ENCODE measurements around the gene WDR4. TPM values are rescaled to one million over a fixed set of nuclear protein-coding genes. Genes with fewer than 3 reads are reported as not detected.

Gene WDR4
- total and polyA plus RNA-seq, 2 experiments from 2014 or later, result 22.5 to 50.2 TPM

GRCh38 chr21:42863504-42863870 is 15.9 kb downstream of the WDR4 start:
- Histone ChIP-seq H3K4me2 (no peak overlapping the region), H4K20me1 (replicated peaks; ENCODE audit: insufficient read depth) (peaks cover 45% of the 10 kb centered on the region), H3K27me3 (ENCODE audit: insufficient read depth) (no peaks in the 10 kb centered on the region), H3K9me2 (ENCODE audit: insufficient read depth) (no peaks in the 10 kb centered on the region), H3K36me3 (ENCODE audit: insufficient read depth) (peaks cover 24% of the 10 kb centered on the region), H3K4me3 (no peak overlapping the region), H3K79me2 (replicated peaks; ENCODE audit: insufficient read depth) (peaks cover 85% of the 10 kb centered on the region), H3F3A (replicated peaks; ENCODE audit: low read depth) (peaks cover 41% of the 10 kb centered on the region), H2AFZ (no peak overlapping the region), H3K27ac (ENCODE audit: low read depth) (no peak overlapping the region), H3K4me1 (ENCODE audit: insufficient read depth) (no peaks in the 10 kb centered on the region)
- no peak for DNase-seq (ENCODE audit: low spot score)
- Mint-ChIP-seq H3K36me3 (ENCODE audit: low read depth) (peaks cover 73% of the 10 kb centered on the region), H3K4me3 (no peak overlapping the region), H3K27me3 (ENCODE audit: insufficient read depth, low read depth, poor library complexity) (peaks cover 15% of the 10 kb centered on the region), H3K4me1 (peaks cover 16% of the 10 kb centered on the region), H3K9me3 (no peaks in the 10 kb centered on the region; the same call in 2 of the 3 replicates), H3K27ac (no peak overlapping the region; the same call in 1 of the 2 replicates)
- no peak for ATAC-seq
- TF ChIP-seq JUNB (IDR thresholded peaks at IDR 0.05; ENCODE audit: unreplicated experiment) (no peak), ZNF114 (CRISPR knock-in tag; IDR thresholded peaks at IDR 0.05) (no peak), POLR2AphosphoS5 (IDR thresholded peaks at IDR 0.05; ENCODE audit: low read depth) (no peak), CTCF (conservative IDR thresholded peaks at IDR 0.05; ENCODE audit: low read depth in 2 of 2) (no peak), EZH2phosphoT487 (IDR thresholded peaks at IDR 0.05; ENCODE audit: unreplicated experiment) (no peak), ZNF331 (CRISPR knock-in tag; IDR thresholded peaks at IDR 0.05; ENCODE audit: low read depth) (no peak), CREB1 (CRISPR knock-in tag; IDR thresholded peaks at IDR 0.05; ENCODE audit: low read depth) (no peak), NANOG (IDR thresholded peaks at IDR 0.05; ENCODE audit: borderline replicate concordance) (no peak), STAT1 (IDR thresholded peaks at IDR 0.05; ENCODE audit: unreplicated experiment) (no peak), EZH2 (IDR thresholded peaks at IDR 0.05; ENCODE audit: low read depth, unreplicated experiment) (no peak), REST (IDR thresholded peaks at IDR 0.05; ENCODE audit: unreplicated experiment) (no peak)
- TF ChIP-seq, protein P1, sequence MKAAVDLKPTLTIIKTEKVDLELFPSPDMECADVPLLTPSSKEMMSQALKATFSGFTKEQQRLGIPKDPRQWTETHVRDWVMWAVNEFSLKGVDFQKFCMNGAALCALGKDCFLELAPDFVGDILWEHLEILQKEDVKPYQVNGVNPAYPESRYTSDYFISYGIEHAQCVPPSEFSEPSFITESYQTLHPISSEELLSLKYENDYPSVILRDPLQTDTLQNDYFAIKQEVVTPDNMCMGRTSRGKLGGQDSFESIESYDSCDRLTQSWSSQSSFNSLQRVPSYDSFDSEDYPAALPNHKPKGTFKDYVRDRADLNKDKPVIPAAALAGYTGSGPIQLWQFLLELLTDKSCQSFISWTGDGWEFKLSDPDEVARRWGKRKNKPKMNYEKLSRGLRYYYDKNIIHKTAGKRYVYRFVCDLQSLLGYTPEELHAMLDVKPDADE (IDR thresholded peaks at IDR 0.05), result no peak
- TF ChIP-seq, protein P2, sequence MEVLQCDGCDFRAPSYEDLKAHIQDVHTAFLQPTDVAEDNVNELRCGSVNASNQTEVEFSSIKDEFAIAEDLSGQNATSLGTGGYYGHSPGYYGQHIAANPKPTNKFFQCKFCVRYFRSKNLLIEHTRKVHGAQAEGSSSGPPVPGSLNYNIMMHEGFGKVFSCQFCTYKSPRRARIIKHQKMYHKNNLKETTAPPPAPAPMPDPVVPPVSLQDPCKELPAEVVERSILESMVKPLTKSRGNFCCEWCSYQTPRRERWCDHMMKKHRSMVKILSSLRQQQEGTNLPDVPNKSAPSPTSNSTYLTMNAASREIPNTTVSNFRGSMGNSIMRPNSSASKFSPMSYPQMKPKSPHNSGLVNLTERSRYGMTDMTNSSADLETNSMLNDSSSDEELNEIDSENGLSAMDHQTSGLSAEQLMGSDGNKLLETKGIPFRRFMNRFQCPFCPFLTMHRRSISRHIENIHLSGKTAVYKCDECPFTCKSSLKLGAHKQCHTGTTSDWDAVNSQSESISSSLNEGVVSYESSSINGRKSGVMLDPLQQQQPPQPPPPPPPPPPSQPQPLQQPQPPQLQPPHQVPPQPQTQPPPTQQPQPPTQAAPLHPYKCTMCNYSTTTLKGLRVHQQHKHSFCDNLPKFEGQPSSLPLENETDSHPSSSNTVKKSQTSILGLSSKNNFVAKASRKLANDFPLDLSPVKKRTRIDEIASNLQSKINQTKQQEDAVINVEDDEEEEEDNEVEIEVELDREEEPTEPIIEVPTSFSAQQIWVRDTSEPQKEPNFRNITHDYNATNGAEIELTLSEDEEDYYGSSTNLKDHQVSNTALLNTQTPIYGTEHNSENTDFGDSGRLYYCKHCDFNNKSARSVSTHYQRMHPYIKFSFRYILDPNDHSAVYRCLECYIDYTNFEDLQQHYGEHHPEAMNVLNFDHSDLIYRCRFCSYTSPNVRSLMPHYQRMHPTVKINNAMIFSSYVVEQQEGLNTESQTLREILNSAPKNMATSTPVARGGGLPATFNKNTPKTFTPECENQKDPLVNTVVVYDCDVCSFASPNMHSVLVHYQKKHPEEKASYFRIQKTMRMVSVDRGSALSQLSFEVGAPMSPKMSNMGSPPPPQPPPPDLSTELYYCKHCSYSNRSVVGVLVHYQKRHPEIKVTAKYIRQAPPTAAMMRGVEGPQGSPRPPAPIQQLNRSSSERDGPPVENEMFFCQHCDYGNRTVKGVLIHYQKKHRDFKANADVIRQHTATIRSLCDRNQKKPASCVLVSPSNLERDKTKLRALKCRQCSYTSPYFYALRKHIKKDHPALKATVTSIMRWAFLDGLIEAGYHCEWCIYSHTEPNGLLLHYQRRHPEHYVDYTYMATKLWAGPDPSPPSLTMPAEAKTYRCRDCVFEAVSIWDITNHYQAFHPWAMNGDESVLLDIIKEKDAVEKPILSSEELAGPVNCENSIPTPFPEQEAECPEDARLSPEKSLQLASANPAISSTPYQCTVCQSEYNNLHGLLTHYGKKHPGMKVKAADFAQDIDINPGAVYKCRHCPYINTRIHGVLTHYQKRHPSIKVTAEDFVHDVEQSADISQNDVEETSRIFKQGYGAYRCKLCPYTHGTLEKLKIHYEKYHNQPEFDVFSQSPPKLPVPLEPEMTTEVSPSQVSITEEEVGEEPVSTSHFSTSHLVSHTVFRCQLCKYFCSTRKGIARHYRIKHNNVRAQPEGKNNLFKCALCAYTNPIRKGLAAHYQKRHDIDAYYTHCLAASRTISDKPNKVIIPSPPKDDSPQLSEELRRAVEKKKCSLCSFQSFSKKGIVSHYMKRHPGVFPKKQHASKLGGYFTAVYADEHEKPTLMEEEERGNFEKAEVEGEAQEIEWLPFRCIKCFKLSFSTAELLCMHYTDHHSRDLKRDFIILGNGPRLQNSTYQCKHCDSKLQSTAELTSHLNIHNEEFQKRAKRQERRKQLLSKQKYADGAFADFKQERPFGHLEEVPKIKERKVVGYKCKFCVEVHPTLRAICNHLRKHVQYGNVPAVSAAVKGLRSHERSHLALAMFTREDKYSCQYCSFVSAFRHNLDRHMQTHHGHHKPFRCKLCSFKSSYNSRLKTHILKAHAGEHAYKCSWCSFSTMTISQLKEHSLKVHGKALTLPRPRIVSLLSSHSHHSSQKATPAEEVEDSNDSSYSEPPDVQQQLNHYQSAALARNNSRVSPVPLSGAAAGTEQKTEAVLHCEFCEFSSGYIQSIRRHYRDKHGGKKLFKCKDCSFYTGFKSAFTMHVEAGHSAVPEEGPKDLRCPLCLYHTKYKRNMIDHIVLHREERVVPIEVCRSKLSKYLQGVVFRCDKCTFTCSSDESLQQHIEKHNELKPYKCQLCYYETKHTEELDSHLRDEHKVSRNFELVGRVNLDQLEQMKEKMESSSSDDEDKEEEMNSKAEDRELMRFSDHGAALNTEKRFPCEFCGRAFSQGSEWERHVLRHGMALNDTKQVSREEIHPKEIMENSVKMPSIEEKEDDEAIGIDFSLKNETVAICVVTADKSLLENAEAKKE (CRISPR knock-in tag; IDR thresholded peaks at IDR 0.05), result no peak

All from GM23338 (cell line).